ENCODE results near the gene CPZ. TPM values are rescaled to one million over a fixed set of nuclear protein-coding genes. Genes with fewer than 3 reads are reported as not detected.

CPZ gene
- total RNA-seq, 2 experiments from 2014 or later, result not detected

GRCh38 chr4:8644966-8645752 lies 52.6 kb downstream of the CPZ start:
- no peaks in the 10 kb centered on the region for H3K9me3 Mint-ChIP-seq
- POLR2A ChIA-PET, result no interaction called here
- CTCF ChIA-PET, result no interaction called here

DNA sequence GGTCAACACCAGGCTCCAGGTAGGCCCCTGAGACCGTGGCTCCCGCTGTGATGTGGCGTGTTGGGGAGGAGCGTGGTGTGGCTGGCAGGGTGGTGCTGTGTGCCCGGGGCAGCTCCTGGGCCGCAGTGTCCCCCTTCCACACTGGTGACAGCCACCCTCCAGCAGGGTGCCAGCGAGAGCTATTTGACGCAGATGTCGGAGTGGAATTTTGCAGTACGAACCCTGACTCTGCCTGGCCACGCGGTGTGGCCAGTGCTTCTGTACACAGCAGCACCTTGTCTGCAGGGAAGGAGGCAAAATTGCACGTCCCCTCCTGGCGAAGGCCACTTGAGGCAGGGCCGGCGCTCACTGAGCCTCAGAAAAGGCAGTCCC lies 53.2 kb downstream of the CPZ start:
- ATAC-seq (no peak), DNase-seq (no peak)
- Mint-ChIP-seq H3K36me3 (ENCODE audit: low read depth) (no peaks in the 10 kb centered on the region), H3K27ac (no peak overlapping the region), H3K9me3 (no peaks in the 10 kb centered on the region), H3K27me3 (no peaks in the 10 kb centered on the region), H3K4me1 (ENCODE audit: low read depth) (no peaks in the 10 kb centered on the region), H3K4me3 (no peak overlapping the region)
- ChIA-PET POLR2A (no interaction called here), CTCF (no interaction called here)
- intact Hi-C loops (cut with micrococcal nuclease), result no loop called here
- TF ChIP-seq CTCF (IDR thresholded peaks at IDR 0.05), result no peak

More at GRCh38 chr4:8644966-8645752, 52.6 kb downstream of the CPZ start:
- Mint-ChIP-seq H3K4me3 (no peak overlapping the region), H3K36me3 (ENCODE audit: low read depth) (no peaks in the 10 kb centered on the region), H3K4me1 (ENCODE audit: low read depth) (no peaks in the 10 kb centered on the region), H3K27ac (no peak overlapping the region), H3K27me3 (no peaks in the 10 kb centered on the region)
- intact Hi-C loops (cut with micrococcal nuclease), result no loop called here
- ATAC-seq (no peak), DNase-seq (no peak)
- TF ChIP-seq CTCF (IDR thresholded peaks at IDR 0.05), result no peak

DNA sequence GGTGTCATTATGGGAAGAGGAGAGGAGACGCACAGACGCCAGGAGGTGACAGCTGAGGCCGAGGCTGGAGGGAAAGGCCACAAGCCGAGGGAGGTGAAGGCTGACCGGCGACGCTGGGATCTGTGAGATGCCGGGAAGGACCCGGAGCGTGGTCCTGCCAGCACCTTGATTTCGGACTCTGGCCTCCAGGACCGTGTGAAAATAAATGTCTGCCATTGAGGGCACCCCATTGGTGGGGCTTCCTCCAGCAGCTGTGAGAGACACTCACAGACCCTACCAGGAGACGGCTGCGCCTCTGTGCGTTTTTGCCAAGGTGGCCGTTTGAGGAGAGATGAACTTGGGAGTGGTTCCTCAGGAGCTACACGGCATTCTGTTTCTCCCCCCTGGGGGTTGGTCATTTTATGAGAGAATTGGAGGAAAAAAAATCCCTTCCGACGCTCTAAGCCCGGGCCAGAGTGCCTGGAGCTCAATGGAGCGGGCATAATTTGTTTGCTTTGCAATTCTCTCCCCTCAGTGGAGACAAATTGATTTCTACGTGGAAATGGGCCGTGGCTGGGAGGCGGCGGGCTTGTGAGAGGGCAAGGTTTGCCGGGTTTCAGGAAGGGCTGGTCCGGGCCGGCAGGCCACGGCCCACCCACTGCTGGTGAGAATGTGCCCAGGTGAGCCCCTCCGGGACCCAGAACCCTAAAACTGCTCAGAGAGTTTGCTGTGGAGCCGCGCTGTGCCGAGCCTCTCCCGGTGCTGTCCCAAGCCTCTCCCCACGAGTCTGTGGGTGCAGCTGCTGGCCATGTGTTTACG lies 53.9 kb downstream of the CPZ start:
- ChIA-PET CTCF (no interaction called here), POLR2A (no interaction called here)
- TF ChIP-seq CTCF (IDR thresholded peaks at IDR 0.05), result no peak
- intact Hi-C loops (cut with micrococcal nuclease), result no loop called here
- Mint-ChIP-seq H3K36me3 (ENCODE audit: low read depth) (no peaks in the 10 kb centered on the region), H3K4me3 (no peak overlapping the region), H3K9me3 (no peaks in the 10 kb centered on the region), H3K27me3 (no peaks in the 10 kb centered on the region), H3K4me1 (ENCODE audit: low read depth) (no peaks in the 10 kb centered on the region), H3K27ac (no peak overlapping the region)
- ATAC-seq (no peak), DNase-seq (no peak)

DNA sequence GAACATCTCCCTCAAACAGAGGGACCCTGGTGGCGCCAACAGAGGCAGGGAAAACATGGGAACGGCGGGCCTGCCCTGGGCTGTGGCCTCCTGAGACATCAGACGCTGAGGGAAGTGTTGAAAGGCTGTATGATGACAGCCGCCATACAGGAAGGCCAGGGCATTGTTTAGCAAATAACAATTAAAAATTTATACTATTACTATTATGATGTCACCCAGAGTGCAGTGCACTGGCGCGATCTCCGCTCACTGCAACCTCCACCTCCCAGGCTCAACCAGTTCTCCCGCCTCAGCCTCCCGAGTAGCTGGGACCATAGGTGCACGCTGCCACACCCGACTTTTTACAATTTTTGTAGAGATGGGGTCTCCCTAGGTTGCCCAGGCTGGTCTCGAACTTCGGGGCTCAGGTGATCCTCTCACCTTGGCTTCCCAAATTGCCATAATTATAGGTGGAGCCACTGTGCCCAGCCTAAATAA lies 54.6 kb downstream of the CPZ start:
- no peak for ATAC-seq
- no peaks in the 10 kb centered on the region for H3K4me1 Mint-ChIP-seq (ENCODE audit: low read depth)
- no peak for DNase-seq

More for the DNA sequence above, 54.6 kb downstream of the CPZ start:
- ChIA-PET POLR2A (no interaction called here), CTCF (no interaction called here)
- intact Hi-C loops (cut with micrococcal nuclease), result no loop called here
- Mint-ChIP-seq H3K9me3 (no peaks in the 10 kb centered on the region), H3K36me3 (ENCODE audit: low read depth) (no peaks in the 10 kb centered on the region), H3K4me3 (no peak overlapping the region), H3K27ac (no peak overlapping the region), H3K27me3 (no peaks in the 10 kb centered on the region)
- TF ChIP-seq CTCF (IDR thresholded peaks at IDR 0.05), result no peak

Data from activated CD8-positive, alpha-beta T cell treated with anti-CD3 and anti-CD28 coated beads for 36 hours (primary cell).